ENCODE measurements around the gene PDGFC. TPM values are rescaled to one million over a fixed set of nuclear protein-coding genes. Genes with fewer than 3 reads are reported as not detected.

The PDGFC gene
- total RNA-seq, 1 experiment from 2014 or later: 64.5 TPM

- DNase-seq: peak; percentile 41
- H3K4me1 Mint-ChIP-seq (ENCODE audit: low read depth, unreplicated experiment): peaks cover 21% of the 10 kb centered on the region
- CTCF ChIA-PET: no interaction called here
- no peak for TF ChIP-seq CTCF (IDR thresholded peaks at IDR 0.05; ENCODE audit: unreplicated experiment)
- H3K27me3 Mint-ChIP-seq (ENCODE audit: unreplicated experiment): no peaks in the 10 kb centered on the region
- no peaks in the 10 kb centered on the region for H3K36me3 Mint-ChIP-seq (ENCODE audit: insufficient read depth, unreplicated experiment)
- H3K27ac Mint-ChIP-seq (ENCODE audit: unreplicated experiment): peak overlapping the region; percentile 74
- BruUV-seq (replicated peaks): no TSS peak
- peak overlapping the region; percentile 24 for H3K4me3 Mint-ChIP-seq (ENCODE audit: low read depth, unreplicated experiment)
- intact Hi-C loops (cut with micrococcal nuclease; ENCODE audit: unreplicated experiment): loop anchor here (10.0 kb wide), 2 partner anchors 273 to 297 kb away; no protein-coding TSS in a partner anchor
- H3K9me3 Mint-ChIP-seq (ENCODE audit: low read depth, unreplicated experiment): no peaks in the 10 kb centered on the region
Observed at GRCh38 chr4:156771171-156771837, 200.3 kb downstream of the PDGFC start.

- CTCF ChIA-PET: no interaction called here
- H3K4me3 Mint-ChIP-seq (ENCODE audit: low read depth, unreplicated experiment): no peak overlapping the region
Observed at GRCh38 chr4:156770140-156770539, 201.5 kb downstream of the PDGFC start.

GRCh38 chr4:156767911-156768415 lies 203.6 kb downstream of the PDGFC start:
- BruUV-seq (replicated peaks): no TSS peak
- CTCF ChIA-PET: no interaction called here
- Mint-ChIP-seq H3K36me3 (ENCODE audit: insufficient read depth, unreplicated experiment) (peaks cover 10% of the 10 kb centered on the region), H3K4me1 (ENCODE audit: low read depth, unreplicated experiment) (peaks cover 15% of the 10 kb centered on the region), H3K27me3 (ENCODE audit: unreplicated experiment) (no peaks in the 10 kb centered on the region), H3K4me3 (ENCODE audit: low read depth, unreplicated experiment) (no peak overlapping the region), H3K9me3 (ENCODE audit: low read depth, unreplicated experiment) (no peaks in the 10 kb centered on the region), H3K27ac (ENCODE audit: unreplicated experiment) (no peak overlapping the region)
- DNase-seq: no peak
- intact Hi-C loops (cut with micrococcal nuclease; ENCODE audit: unreplicated experiment): no loop called here
- no peak for TF ChIP-seq CTCF (IDR thresholded peaks at IDR 0.05; ENCODE audit: unreplicated experiment)

More at GRCh38 chr4:156770140-156770539, 201.5 kb downstream of the PDGFC start:
- DNase-seq: no peak
- H3K27ac Mint-ChIP-seq (ENCODE audit: unreplicated experiment): peak overlapping the region; percentile 60
- BruUV-seq (replicated peaks): no TSS peak
- intact Hi-C loops (cut with micrococcal nuclease; ENCODE audit: unreplicated experiment): loop anchor here (10.0 kb wide), 2 partner anchors 275 to 295 kb away; no protein-coding TSS in a partner anchor
- H3K36me3 Mint-ChIP-seq (ENCODE audit: insufficient read depth, unreplicated experiment): peaks cover 7% of the 10 kb centered on the region
- peaks cover 26% of the 10 kb centered on the region for H3K4me1 Mint-ChIP-seq (ENCODE audit: low read depth, unreplicated experiment)
- TF ChIP-seq CTCF (IDR thresholded peaks at IDR 0.05; ENCODE audit: unreplicated experiment): no peak
- no peaks in the 10 kb centered on the region for H3K27me3 Mint-ChIP-seq (ENCODE audit: unreplicated experiment)
- no peaks in the 10 kb centered on the region for H3K9me3 Mint-ChIP-seq (ENCODE audit: low read depth, unreplicated experiment)

- no peak for DNase-seq
- H3K36me3 Mint-ChIP-seq (ENCODE audit: insufficient read depth, unreplicated experiment): peaks cover 10% of the 10 kb centered on the region
- TF ChIP-seq CTCF (IDR thresholded peaks at IDR 0.05; ENCODE audit: unreplicated experiment): no peak
- H3K9me3 Mint-ChIP-seq (ENCODE audit: low read depth, unreplicated experiment): no peaks in the 10 kb centered on the region
- H3K27me3 Mint-ChIP-seq (ENCODE audit: unreplicated experiment): no peaks in the 10 kb centered on the region
- no peak overlapping the region for H3K4me3 Mint-ChIP-seq (ENCODE audit: low read depth, unreplicated experiment)
- peaks cover 10% of the 10 kb centered on the region for H3K4me1 Mint-ChIP-seq (ENCODE audit: low read depth, unreplicated experiment)
- intact Hi-C loops (cut with micrococcal nuclease; ENCODE audit: unreplicated experiment): no loop called here
- CTCF ChIA-PET: no interaction called here
- H3K27ac Mint-ChIP-seq (ENCODE audit: unreplicated experiment): no peak overlapping the region
- no TSS peak for BruUV-seq (replicated peaks)
Observed at GRCh38 chr4:156766846-156767245, 204.8 kb downstream of the PDGFC start.

All from Calu3 (cell line).